ENCODE data around the gene PPARG. TPM values are rescaled to one million over a fixed set of nuclear protein-coding genes. Genes with fewer than 3 reads are reported as not detected.
"Not testable (repeated sequence)": the region's sequence is repeated elsewhere in the genome, so short reads cannot be mapped to it uniquely, and the experiment has no call there.

PPARG gene
- total RNA-seq, 1 experiment from 2014 or later = 61.5 TPM

DNA sequence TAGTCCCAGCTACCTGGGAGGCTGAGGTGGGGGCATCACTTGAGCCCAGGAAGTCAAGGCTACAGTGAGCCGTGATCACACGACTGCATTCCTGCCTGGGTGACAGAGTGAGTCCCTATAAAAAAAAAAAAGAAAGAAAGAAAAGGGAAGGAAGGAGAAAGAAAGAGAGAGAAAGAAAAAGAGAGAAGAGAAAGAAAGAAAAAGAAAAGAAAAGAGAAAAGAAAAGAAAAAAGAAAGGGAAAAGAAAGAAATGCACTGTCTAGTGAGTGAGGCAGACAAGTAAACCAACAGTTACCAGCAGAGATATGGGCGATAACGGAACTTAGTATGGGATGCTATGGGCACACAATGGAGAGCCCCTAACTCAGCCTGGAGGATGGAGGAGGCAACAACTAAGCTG is 158.2 kb downstream of the PPARG start:
- peaks cover 9% of the 10 kb centered on the region; the same call in 1 of the 2 replicates for H3K36me3 ChIP-seq (ENCODE audit: low read depth)
- no peaks in the 10 kb centered on the region for H3K27me3 ChIP-seq (ENCODE audit: insufficient read depth, low read depth)
- POLR2A ChIA-PET (ENCODE audit: unreplicated experiment) = no interaction called here
- peak overlapping the region; percentile 75; the same call in 1 of the 2 replicates for H3K4me2 ChIP-seq
- BruUV-seq (replicated peaks) = no TSS peak
- no peak for DNase-seq
- peak overlapping the region; percentile 100 for H3K27ac ChIP-seq
- H4K20me1 ChIP-seq (ENCODE audit: insufficient read depth) = no peaks in the 10 kb centered on the region
- H3F3A ChIP-seq (ENCODE audit: insufficient read depth, low read depth) = peaks cover 62% of the 10 kb centered on the region
- H3K9me2 ChIP-seq (ENCODE audit: insufficient read depth) = no peaks in the 10 kb centered on the region
- H3K4me3 ChIP-seq = no peak overlapping the region
- TF ChIP-seq EZH2 (IDR thresholded peaks at IDR 0.05; ENCODE audit: low read depth) = no peak
- TF ChIP-seq, protein P1, sequence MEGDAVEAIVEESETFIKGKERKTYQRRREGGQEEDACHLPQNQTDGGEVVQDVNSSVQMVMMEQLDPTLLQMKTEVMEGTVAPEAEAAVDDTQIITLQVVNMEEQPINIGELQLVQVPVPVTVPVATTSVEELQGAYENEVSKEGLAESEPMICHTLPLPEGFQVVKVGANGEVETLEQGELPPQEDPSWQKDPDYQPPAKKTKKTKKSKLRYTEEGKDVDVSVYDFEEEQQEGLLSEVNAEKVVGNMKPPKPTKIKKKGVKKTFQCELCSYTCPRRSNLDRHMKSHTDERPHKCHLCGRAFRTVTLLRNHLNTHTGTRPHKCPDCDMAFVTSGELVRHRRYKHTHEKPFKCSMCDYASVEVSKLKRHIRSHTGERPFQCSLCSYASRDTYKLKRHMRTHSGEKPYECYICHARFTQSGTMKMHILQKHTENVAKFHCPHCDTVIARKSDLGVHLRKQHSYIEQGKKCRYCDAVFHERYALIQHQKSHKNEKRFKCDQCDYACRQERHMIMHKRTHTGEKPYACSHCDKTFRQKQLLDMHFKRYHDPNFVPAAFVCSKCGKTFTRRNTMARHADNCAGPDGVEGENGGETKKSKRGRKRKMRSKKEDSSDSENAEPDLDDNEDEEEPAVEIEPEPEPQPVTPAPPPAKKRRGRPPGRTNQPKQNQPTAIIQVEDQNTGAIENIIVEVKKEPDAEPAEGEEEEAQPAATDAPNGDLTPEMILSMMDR (conservative IDR thresholded peaks at IDR 0.05) = no peak
- intact Hi-C loops (cut with micrococcal nuclease; ENCODE audit: unreplicated experiment) = no loop called here
- H2AFZ ChIP-seq = no peak overlapping the region
- peaks cover 77% of the 10 kb centered on the region for H3K4me1 ChIP-seq (replicated peaks; ENCODE audit: insufficient read depth)
- 0 out of 2 replicates have a peak, but pooled peaks cover 4% of the 10 kb centered on the region for H3K79me2 ChIP-seq (ENCODE audit: low read depth)
- CTCF ChIA-PET = no interaction called here
- no peaks in the 10 kb centered on the region; the same call in 1 of the 2 replicates for H3K9me3 ChIP-seq (ENCODE audit: insufficient read depth, low read depth)

DNA sequence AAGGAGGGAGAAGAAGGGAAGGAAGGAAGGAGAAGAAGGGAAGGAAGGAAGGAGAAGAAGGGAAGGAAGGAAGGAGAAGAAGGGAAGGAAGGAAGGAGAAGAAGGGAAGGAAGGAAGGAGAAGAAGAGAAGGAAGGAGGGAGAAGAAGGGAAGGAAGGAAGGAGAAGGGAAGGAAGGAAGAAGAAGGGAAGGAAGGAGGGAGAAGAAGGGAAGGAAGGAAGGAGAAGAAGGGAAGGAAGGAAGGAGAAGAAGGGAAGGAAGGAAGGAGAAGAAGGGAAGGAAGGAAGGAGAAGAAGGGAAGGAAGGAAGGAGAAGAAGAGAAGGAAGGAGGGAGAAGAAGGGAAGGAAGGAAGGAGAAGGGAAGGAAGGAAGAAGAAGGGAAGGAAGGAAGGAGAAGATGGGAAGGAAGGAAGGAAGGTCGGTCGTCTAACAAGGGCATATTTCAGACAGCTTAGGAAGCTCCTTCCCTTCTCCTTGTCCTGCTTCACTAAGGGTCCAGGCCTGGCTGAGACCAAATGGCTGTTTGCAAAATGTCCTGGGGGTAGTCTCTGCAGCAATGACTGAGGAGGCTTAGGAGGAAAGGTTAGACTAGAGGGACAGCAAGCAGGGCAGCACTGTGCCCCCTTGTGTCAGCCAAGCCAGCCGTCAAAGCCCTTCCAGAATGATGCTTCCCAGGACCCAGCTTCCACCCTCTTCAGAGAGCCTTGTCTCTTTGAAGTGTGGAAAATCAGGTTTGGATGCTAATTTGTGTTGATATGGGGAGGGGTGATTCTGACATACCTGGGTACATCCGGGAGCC is 159.7 kb downstream of the PPARG start:
- H3K4me1 ChIP-seq (replicated peaks; ENCODE audit: insufficient read depth) = peaks cover 69% of the 10 kb centered on the region
- CTCF ChIA-PET; BruUV-seq (replicated peaks); H4K20me1 ChIP-seq (ENCODE audit: insufficient read depth); intact Hi-C loops (cut with micrococcal nuclease; ENCODE audit: unreplicated experiment); H3K4me2 ChIP-seq; H3K36me3 ChIP-seq (ENCODE audit: low read depth); H3K9me3 ChIP-seq (ENCODE audit: insufficient read depth, low read depth); H2AFZ ChIP-seq; H3K27ac ChIP-seq; H3K27me3 ChIP-seq (ENCODE audit: insufficient read depth, low read depth); DNase-seq; H3K79me2 ChIP-seq (ENCODE audit: low read depth); H3K4me3 ChIP-seq; H3K9me2 ChIP-seq (ENCODE audit: insufficient read depth): not testable (repeated sequence)
- POLR2A ChIA-PET (ENCODE audit: unreplicated experiment) = interaction anchor here (0.6 kb wide), 1 partner anchor 30 kb away, joined by 14 read pairs; no protein-coding TSS in a partner anchor
- H3F3A ChIP-seq (ENCODE audit: insufficient read depth, low read depth) = peaks cover 52% of the 10 kb centered on the region

DNA sequence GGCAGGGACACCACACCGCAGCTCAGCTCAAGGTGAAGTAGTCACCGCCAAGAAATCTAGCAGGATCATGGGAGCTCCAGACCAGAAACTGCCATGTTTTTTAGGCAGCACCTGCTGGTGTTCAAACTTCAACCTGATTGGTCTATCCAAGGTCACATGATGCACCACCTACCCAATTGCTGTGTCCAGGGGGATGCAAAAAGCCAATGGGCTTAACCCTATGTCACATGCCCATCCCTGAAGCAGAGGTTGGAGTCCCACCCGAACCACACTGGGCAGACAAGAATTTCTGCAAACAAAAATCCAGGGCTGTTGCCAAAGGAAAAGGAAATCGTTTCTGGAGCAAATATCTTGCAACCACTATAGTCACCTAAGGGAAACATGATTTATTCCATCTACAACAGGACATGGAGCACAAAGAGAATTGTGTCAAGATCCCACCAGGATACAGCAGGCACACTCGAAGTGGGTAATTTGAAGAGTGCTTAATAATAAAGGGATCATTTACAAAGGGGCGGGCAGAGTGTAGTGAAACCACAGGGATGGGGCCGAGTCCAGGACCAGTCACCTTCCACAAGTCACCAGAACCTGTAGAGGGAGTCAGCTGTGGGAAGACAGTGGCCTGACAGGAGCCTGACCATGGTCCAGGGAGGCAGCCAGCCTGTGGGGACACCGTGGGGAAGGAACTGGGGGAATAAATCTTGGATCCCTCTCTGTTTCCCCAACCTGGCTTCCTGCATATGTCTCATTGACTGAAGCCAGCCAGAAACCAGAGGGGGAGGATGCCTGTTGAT is 161.2 kb downstream of the PPARG start:
- no TSS peak for BruUV-seq (replicated peaks)
- H3K36me3 ChIP-seq (ENCODE audit: low read depth) = peaks cover 9% of the 10 kb centered on the region; the same call in 1 of the 2 replicates
- peaks cover 72% of the 10 kb centered on the region for H3K4me1 ChIP-seq (replicated peaks; ENCODE audit: insufficient read depth)
- H3K9me2 ChIP-seq (ENCODE audit: insufficient read depth) = no peaks in the 10 kb centered on the region
- intact Hi-C loops (cut with micrococcal nuclease; ENCODE audit: unreplicated experiment) = no loop called here
- POLR2A ChIA-PET (ENCODE audit: unreplicated experiment) = no interaction called here
- H3K79me2 ChIP-seq (ENCODE audit: low read depth) = no peaks in the 10 kb centered on the region
- H3K4me3 ChIP-seq = no peak overlapping the region
- peak overlapping the region; percentile 39; the same call in 1 of the 2 replicates for H3K27ac ChIP-seq
- H4K20me1 ChIP-seq (ENCODE audit: insufficient read depth) = no peaks in the 10 kb centered on the region
- CTCF ChIA-PET = no interaction called here
- DNase-seq = no peak
- TF ChIP-seq, protein P1 (conservative IDR thresholded peaks at IDR 0.05) = no peak
- TF ChIP-seq EZH2 (IDR thresholded peaks at IDR 0.05; ENCODE audit: low read depth) = no peak
- H2AFZ ChIP-seq = no peak overlapping the region
- no peak overlapping the region for H3K4me2 ChIP-seq
- no peaks in the 10 kb centered on the region; the same call in 1 of the 2 replicates for H3K9me3 ChIP-seq (ENCODE audit: insufficient read depth, low read depth)
- H3F3A ChIP-seq (ENCODE audit: insufficient read depth, low read depth) = peaks cover 52% of the 10 kb centered on the region
- H3K27me3 ChIP-seq (ENCODE audit: insufficient read depth, low read depth) = no peaks in the 10 kb centered on the region
